Measurements from ENCODE around the gene SHC3. TPM values are rescaled to one million over a fixed set of nuclear protein-coding genes. Genes with fewer than 3 reads are reported as not detected.

Gene SHC3
- total RNA-seq, 1 experiment from 2014 or later: 0.27 TPM

DNA sequence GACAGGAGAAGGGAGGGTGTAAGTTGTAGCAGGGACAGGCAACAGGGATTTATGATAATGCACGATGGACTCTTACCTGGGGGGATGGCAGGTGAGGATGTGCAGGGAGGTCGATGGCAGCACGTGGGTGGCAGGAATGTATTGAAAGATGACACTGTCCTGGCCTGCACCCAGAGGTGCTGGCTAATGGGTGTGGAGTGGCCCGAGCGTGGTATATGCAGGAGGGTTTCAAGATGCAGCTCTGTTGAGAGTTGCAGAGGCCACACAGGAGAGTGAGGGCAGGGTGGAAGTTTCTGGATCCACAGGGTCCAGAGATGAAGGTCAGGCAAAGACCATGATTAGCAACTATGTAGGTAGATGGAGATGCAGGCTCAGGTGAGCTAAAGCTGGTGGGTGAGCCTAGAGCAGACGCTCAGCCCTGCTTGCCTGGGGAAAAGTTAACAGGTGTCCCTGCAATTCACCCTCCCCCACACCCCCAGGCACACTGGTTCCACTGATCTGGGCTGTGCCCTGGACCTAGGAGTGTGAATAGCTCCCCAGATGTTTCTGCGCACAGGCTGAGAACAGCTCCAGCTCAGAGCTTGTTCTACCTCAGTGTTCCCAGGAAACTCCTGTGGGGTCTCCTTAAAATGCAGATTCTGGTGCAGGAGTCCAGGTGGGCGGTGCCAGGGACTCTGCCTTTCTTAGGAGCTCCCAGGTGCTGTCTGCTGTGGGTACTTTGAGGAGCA is 208.8 kb downstream of the SHC3 start:
- no peak overlapping the region for H3K9ac ChIP-seq (ENCODE audit: low read length)
- H3K27me3 ChIP-seq (ENCODE audit: insufficient read depth, low read length): 0 out of 2 replicates have a peak, but pooled peaks cover 7% of the 10 kb centered on the region
- H3K36me3 ChIP-seq (ENCODE audit: control insufficient read depth in 1 of 2, insufficient read depth in 2 of 2, low read length in 2 of 2): no peaks in the 10 kb centered on the region
- H3K4me3 ChIP-seq (replicated peaks in 1 of 2; ENCODE audit: low read depth in 1 of 2, low read length in 2 of 2): no peak overlapping the region
- H3K9me2 ChIP-seq (ENCODE audit: insufficient read depth): no peaks in the 10 kb centered on the region
- intact Hi-C loops (cut with micrococcal nuclease): no loop called here
- no peak overlapping the region for H3K4me2 ChIP-seq (ENCODE audit: low read length)
- H3K4me1 ChIP-seq (ENCODE audit: control insufficient read depth in 1 of 2, insufficient read depth in 2 of 2, low read length in 2 of 2): peaks cover 0 to 6% of the 10 kb centered on the region in 2 experiments; a peak in 1 of 4 replicates
- H4K20me1 ChIP-seq (ENCODE audit: insufficient read depth): no peaks in the 10 kb centered on the region
- RAD21 ChIA-PET (ENCODE audit: low non-redundant PET in 1 of 2, low total read pairs in 2 of 2, uncharacterized antibody in 2 of 2, unreplicated experiment in 2 of 2): no interaction called here
- ATAC-seq (no peak), DNase-seq (ENCODE audit: low read depth, low spot score) (no peak)
- no TSS peak for BruUV-seq (replicated peaks)
- no peak for TF ChIP-seq YY1 (IDR thresholded peaks at IDR 0.05; ENCODE audit: extremely low read depth, insufficient replicate concordance, low read depth, low read length)
- TF ChIP-seq POLR2A (IDR thresholded peaks at IDR 0.05; ENCODE audit: borderline replicate concordance, extremely low read depth, insufficient read depth, insufficient read length): no peak
- no peak for TF ChIP-seq CTCF (IDR thresholded peaks at IDR 0.05 in 2 of 3, conservative IDR thresholded peaks at IDR 0.05 in 1 of 3; ENCODE audit: borderline replicate concordance in 1 of 3, insufficient read depth in 1 of 3, low read depth in 2 of 3, low read length in 2 of 3)
- TF ChIP-seq POLR2AphosphoS5 (IDR thresholded peaks at IDR 0.05; ENCODE audit: low read depth, low read length): no peak
- TF ChIP-seq, protein P1, sequence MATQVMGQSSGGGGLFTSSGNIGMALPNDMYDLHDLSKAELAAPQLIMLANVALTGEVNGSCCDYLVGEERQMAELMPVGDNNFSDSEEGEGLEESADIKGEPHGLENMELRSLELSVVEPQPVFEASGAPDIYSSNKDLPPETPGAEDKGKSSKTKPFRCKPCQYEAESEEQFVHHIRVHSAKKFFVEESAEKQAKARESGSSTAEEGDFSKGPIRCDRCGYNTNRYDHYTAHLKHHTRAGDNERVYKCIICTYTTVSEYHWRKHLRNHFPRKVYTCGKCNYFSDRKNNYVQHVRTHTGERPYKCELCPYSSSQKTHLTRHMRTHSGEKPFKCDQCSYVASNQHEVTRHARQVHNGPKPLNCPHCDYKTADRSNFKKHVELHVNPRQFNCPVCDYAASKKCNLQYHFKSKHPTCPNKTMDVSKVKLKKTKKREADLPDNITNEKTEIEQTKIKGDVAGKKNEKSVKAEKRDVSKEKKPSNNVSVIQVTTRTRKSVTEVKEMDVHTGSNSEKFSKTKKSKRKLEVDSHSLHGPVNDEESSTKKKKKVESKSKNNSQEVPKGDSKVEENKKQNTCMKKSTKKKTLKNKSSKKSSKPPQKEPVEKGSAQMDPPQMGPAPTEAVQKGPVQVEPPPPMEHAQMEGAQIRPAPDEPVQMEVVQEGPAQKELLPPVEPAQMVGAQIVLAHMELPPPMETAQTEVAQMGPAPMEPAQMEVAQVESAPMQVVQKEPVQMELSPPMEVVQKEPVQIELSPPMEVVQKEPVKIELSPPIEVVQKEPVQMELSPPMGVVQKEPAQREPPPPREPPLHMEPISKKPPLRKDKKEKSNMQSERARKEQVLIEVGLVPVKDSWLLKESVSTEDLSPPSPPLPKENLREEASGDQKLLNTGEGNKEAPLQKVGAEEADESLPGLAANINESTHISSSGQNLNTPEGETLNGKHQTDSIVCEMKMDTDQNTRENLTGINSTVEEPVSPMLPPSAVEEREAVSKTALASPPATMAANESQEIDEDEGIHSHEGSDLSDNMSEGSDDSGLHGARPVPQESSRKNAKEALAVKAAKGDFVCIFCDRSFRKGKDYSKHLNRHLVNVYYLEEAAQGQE (IDR thresholded peaks at IDR 0.05; ENCODE audit: low read depth): no peak
- no peak for TF ChIP-seq TCF7L2 (IDR thresholded peaks at IDR 0.05; ENCODE audit: borderline replicate concordance, extremely low read depth, insufficient read depth, insufficient read length)
- TF ChIP-seq SP1 (IDR thresholded peaks at IDR 0.05; ENCODE audit: low read depth): no peak
- no peak for TF ChIP-seq EZH2 (IDR thresholded peaks at IDR 0.05)
- TF ChIP-seq MAX (IDR thresholded peaks at IDR 0.05): no peak
- no peak for TF ChIP-seq ZNF274 (IDR thresholded peaks at IDR 0.05; ENCODE audit: low read depth, low read length)
- no peak for TF ChIP-seq ELF1 (IDR thresholded peaks at IDR 0.05; ENCODE audit: borderline replicate concordance, low read depth)
- TF ChIP-seq CEBPB (IDR thresholded peaks at IDR 0.05; ENCODE audit: low read depth): no peak
- no peak for TF ChIP-seq SRF (IDR thresholded peaks at IDR 0.05; ENCODE audit: low read depth)
- TF ChIP-seq RAD21 (IDR thresholded peaks at IDR 0.05; ENCODE audit: low read depth): no peak
- TF ChIP-seq FOSL1 (IDR thresholded peaks at IDR 0.05; ENCODE audit: low read depth): no peak
- no peak for TF ChIP-seq CBX3 (IDR thresholded peaks at IDR 0.05; ENCODE audit: low read depth)
- TF ChIP-seq, protein P2, sequence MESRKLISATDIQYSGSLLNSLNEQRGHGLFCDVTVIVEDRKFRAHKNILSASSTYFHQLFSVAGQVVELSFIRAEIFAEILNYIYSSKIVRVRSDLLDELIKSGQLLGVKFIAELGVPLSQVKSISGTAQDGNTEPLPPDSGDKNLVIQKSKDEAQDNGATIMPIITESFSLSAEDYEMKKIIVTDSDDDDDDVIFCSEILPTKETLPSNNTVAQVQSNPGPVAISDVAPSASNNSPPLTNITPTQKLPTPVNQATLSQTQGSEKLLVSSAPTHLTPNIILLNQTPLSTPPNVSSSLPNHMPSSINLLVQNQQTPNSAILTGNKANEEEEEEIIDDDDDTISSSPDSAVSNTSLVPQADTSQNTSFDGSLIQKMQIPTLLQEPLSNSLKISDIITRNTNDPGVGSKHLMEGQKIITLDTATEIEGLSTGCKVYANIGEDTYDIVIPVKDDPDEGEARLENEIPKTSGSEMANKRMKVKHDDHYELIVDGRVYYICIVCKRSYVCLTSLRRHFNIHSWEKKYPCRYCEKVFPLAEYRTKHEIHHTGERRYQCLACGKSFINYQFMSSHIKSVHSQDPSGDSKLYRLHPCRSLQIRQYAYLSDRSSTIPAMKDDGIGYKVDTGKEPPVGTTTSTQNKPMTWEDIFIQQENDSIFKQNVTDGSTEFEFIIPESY (IDR thresholded peaks at IDR 0.05; ENCODE audit: extremely low read depth, insufficient replicate concordance, low read length): no peak
- TF ChIP-seq EGR1 (IDR thresholded peaks at IDR 0.05; ENCODE audit: low read depth): no peak
- TF ChIP-seq EZH2phosphoT487 (IDR thresholded peaks at IDR 0.05; ENCODE audit: borderline replicate concordance): no peak
- H3K79me2 ChIP-seq (ENCODE audit: insufficient read depth, low read length): no peaks in the 10 kb centered on the region
- no peak overlapping the region for H2AFZ ChIP-seq (ENCODE audit: low read depth, low read length, poor library complexity, severe bottlenecking)
- POLR2A ChIA-PET: no interaction called here
- no peak overlapping the region for H3K27ac ChIP-seq (ENCODE audit: low read depth, low read length)
- no peaks in the 10 kb centered on the region; a peak in 1 of 4 replicates for H3K9me3 ChIP-seq (ENCODE audit: control insufficient read depth in 1 of 2, insufficient read depth in 1 of 2, low read depth in 1 of 2, low read length in 2 of 2)
- CTCF ChIA-PET: no interaction called here

Measured in HCT116 (cell line).